ENCODE results near the gene NECAP2.
"Not testable (repeated sequence)": the region's sequence is repeated elsewhere in the genome, so short reads cannot be mapped to it uniquely, and the experiment has no call there.

DNA sequence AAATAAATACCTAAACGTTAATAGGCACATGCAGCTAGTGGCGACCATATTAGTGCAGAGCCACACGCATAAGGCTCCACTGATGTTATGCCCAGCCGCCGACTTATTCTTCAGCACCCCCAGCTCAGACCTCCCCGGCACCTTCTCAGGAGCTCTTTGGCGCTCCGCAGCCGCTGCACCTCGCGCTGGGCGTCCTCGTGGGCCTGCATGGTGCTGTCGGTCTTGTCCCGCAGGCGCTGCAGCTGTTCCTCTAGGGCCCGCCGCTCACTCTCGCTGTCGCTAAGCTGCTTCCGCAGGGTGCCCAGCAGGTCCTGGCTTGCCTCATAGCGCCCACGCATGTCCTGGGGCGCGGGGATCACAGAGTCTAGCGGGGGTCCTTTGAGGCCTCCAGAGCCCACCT lies 42.6 kb downstream of the NECAP2 start:
- not testable (repeated sequence) for TF ChIP-seq YY1 (IDR thresholded peaks at IDR 0.05; ENCODE audit: insufficient read depth, insufficient read length); ZNF274 (IDR thresholded peaks at IDR 0.05; ENCODE audit: low read depth, low read length); SUZ12 (IDR thresholded peaks at IDR 0.05; ENCODE audit: extremely low read depth, insufficient read depth, insufficient read length)

Data from NT2/D1 (cell line).